Measurements from ENCODE around the gene MZB1. TPM values are rescaled to one million over a fixed set of nuclear protein-coding genes. Genes with fewer than 3 reads are reported as not detected.

MZB1 gene
- total RNA-seq, 2 donors from 2014 or later, result 12.2 TPM; not detected in 1

DNA sequence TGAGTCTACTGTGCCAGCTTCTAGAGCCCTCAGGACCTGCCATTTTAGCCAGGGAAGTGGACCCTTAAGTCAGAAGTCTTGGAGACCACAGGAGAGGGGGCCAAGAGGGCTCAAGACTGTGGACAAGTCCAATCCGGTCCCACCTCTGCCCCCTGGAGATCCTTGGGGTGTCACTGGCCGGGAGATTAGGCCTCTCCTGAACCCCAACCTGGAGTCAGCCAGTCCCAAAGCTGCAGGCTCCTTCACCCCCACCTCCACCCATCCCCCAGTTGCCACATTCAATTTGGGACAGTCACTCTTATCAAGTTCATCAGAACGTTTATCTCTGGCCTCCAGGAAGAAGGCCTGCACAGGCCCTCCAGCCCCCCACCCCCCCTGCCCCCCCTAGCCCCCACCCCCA is 6.9 kb downstream of the MZB1 start:
- no peaks in the 10 kb centered on the region for H3K36me3 ChIP-seq (replicated peaks in 1 of 2; ENCODE audit: insufficient read depth in 1 of 2, low read depth in 2 of 2)
- H3K4me1 ChIP-seq, result peaks cover 30% of the 10 kb centered on the region
- ATAC-seq, result no peak
- no peak for DNase-seq
- no peak for TF ChIP-seq POLR2A (IDR thresholded peaks at IDR 0.05)
- TF ChIP-seq, protein P1, sequence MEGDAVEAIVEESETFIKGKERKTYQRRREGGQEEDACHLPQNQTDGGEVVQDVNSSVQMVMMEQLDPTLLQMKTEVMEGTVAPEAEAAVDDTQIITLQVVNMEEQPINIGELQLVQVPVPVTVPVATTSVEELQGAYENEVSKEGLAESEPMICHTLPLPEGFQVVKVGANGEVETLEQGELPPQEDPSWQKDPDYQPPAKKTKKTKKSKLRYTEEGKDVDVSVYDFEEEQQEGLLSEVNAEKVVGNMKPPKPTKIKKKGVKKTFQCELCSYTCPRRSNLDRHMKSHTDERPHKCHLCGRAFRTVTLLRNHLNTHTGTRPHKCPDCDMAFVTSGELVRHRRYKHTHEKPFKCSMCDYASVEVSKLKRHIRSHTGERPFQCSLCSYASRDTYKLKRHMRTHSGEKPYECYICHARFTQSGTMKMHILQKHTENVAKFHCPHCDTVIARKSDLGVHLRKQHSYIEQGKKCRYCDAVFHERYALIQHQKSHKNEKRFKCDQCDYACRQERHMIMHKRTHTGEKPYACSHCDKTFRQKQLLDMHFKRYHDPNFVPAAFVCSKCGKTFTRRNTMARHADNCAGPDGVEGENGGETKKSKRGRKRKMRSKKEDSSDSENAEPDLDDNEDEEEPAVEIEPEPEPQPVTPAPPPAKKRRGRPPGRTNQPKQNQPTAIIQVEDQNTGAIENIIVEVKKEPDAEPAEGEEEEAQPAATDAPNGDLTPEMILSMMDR (IDR thresholded peaks at IDR 0.05), result no peak
- H3K27ac ChIP-seq, result peak overlapping the region in 3 of 4 donors; percentile 42 to 69 (median 58)
- H3K9me3 ChIP-seq, result no peaks in the 10 kb centered on the region
- H3K4me3 ChIP-seq, result no peak overlapping the region
- intact Hi-C loops (cut with DNase I), result no loop called here
- 50 to 80% methylated on average over 1 to 3 of the region's 3 CpGs for WGBS, 2 donors
- H3K27me3 ChIP-seq, result no peaks in the 10 kb centered on the region

GRCh38 chr5:139381837-139382761 is 7.6 kb downstream of the MZB1 start:
- DNase-seq (no peak), ATAC-seq (no peak)
- TF ChIP-seq, protein P1 (IDR thresholded peaks at IDR 0.05), result no peak
- TF ChIP-seq POLR2A (IDR thresholded peaks at IDR 0.05), result no peak

GRCh38 chr5:139379626-139380449 is 9.9 kb downstream of the MZB1 start:
- intact Hi-C loops (cut with DNase I), result no loop called here
- no peak for DNase-seq

More at GRCh38 chr5:139381837-139382761, 7.6 kb downstream of the MZB1 start:
- H3K27ac ChIP-seq, result peak overlapping the region in 3 of 4 donors; percentile 42 to 69 (median 58)
- intact Hi-C loops (cut with DNase I), result no loop called here
- H3K27me3 ChIP-seq, result no peaks in the 10 kb centered on the region
- no peaks in the 10 kb centered on the region for H3K9me3 ChIP-seq
- peaks cover 28% of the 10 kb centered on the region for H3K4me1 ChIP-seq
- no peaks in the 10 kb centered on the region for H3K36me3 ChIP-seq (replicated peaks in 1 of 2; ENCODE audit: insufficient read depth in 1 of 2, low read depth in 2 of 2)
- H3K4me3 ChIP-seq, result no peak overlapping the region
- WGBS, 2 donors, result 79 to 85% methylated on average over 20 to 28 of the region's 28 CpGs

GRCh38 chr5:139378941-139379361 is 10.8 kb downstream of the MZB1 start:
- ATAC-seq (no peak), DNase-seq (no peak)
- Histone ChIP-seq H3K27ac (no peak overlapping the region), H3K36me3 (replicated peaks in 1 of 2; ENCODE audit: insufficient read depth in 1 of 2, low read depth in 2 of 2) (no peaks in the 10 kb centered on the region), H3K4me1 (peaks cover 18% of the 10 kb centered on the region), H3K27me3 (no peaks in the 10 kb centered on the region), H3K9me3 (no peaks in the 10 kb centered on the region), H3K4me3 (no peak overlapping the region)
- intact Hi-C loops (cut with DNase I), result no loop called here
- WGBS, 2 donors, result 76 to 84% methylated on average over 11 to 13 of the region's 13 CpGs
- TF ChIP-seq POLR2A (IDR thresholded peaks at IDR 0.05), result no peak
- TF ChIP-seq, protein P1 (IDR thresholded peaks at IDR 0.05), result no peak

More at GRCh38 chr5:139379626-139380449, 9.9 kb downstream of the MZB1 start:
- TF ChIP-seq, protein P1 (IDR thresholded peaks at IDR 0.05), result no peak
- TF ChIP-seq POLR2A (IDR thresholded peaks at IDR 0.05), result no peak
- Histone ChIP-seq H3K4me1 (peaks cover 25% of the 10 kb centered on the region), H3K27me3 (no peaks in the 10 kb centered on the region), H3K4me3 (no peak overlapping the region), H3K9me3 (no peaks in the 10 kb centered on the region), H3K27ac (no peak overlapping the region), H3K36me3 (replicated peaks in 1 of 2; ENCODE audit: insufficient read depth in 1 of 2, low read depth in 2 of 2) (no peaks in the 10 kb centered on the region)
- 78 to 80% methylated on average over 11 to 15 of the region's 15 CpGs for WGBS, 2 donors
- no peak for ATAC-seq
